Measurements from ENCODE around the gene EEA1. TPM values are rescaled to one million over a fixed set of nuclear protein-coding genes. Genes with fewer than 3 reads are reported as not detected.

EEA1 gene
- total RNA-seq, 3 donors from 2014 or later, result 23.4 to 52.8 (median 27.2) TPM

- Histone ChIP-seq H3K27ac (no peak overlapping the region), H3K4me3 (no peak overlapping the region), H3K27me3 (no peaks in the 10 kb centered on the region), H3K4me1 (no peaks in the 10 kb centered on the region), H3K9me3 (peaks cover 0 to 7% of the 10 kb centered on the region in 2 donors), H3K36me3 (peaks cover 9% of the 10 kb centered on the region)
- no peak for DNase-seq (ENCODE audit: low spot score in 2 of 2)
- TF ChIP-seq POLR2AphosphoS5 (IDR thresholded peaks at IDR 0.05) (no peak), POLR2A (IDR thresholded peaks at IDR 0.05) (no peak)
- TF ChIP-seq, protein P1, sequence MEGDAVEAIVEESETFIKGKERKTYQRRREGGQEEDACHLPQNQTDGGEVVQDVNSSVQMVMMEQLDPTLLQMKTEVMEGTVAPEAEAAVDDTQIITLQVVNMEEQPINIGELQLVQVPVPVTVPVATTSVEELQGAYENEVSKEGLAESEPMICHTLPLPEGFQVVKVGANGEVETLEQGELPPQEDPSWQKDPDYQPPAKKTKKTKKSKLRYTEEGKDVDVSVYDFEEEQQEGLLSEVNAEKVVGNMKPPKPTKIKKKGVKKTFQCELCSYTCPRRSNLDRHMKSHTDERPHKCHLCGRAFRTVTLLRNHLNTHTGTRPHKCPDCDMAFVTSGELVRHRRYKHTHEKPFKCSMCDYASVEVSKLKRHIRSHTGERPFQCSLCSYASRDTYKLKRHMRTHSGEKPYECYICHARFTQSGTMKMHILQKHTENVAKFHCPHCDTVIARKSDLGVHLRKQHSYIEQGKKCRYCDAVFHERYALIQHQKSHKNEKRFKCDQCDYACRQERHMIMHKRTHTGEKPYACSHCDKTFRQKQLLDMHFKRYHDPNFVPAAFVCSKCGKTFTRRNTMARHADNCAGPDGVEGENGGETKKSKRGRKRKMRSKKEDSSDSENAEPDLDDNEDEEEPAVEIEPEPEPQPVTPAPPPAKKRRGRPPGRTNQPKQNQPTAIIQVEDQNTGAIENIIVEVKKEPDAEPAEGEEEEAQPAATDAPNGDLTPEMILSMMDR (IDR thresholded peaks at IDR 0.05), result no peak
- intact Hi-C loops (cut with DNase I; ENCODE audit: low total_unique reads), result no loop called here
These were observed 83.8 kb downstream of the EEA1 start for GRCh38 chr12:92845329-92845728.

DNA sequence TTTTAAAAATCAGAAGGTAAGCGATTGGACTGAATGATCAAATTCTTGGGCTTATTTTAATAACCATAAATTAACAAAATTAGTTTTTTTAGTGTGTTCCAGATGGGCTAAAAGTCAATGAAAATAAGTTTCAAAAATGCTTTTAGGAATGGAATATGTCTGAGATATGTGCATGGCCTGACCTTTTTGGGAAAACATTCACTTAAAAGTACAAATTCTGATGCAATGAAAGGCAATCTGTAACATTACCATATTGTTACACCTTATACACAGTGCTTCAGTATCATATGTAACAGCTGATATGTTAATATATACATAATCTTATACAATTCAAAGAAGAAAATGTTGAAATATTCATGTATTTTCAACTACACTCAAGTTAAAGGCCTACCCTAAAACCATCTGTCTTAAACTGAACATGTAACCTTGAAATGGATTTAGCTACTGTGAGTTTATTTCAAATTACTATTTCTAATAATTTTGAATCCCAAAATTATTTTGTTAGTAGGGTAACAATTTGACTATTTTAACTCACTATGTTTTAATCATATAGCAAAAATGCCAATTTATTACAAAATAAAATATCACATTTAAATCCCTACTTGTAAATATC is 84.8 kb downstream of the EEA1 start:
- no peak for DNase-seq (ENCODE audit: low spot score in 2 of 2)
- H3K4me1 ChIP-seq, result no peaks in the 10 kb centered on the region
- no peaks in the 10 kb centered on the region for H3K27me3 ChIP-seq
- H3K9me3 ChIP-seq, result peaks cover 0 to 7% of the 10 kb centered on the region in 2 donors
- peaks cover 9% of the 10 kb centered on the region for H3K36me3 ChIP-seq
- intact Hi-C loops (cut with DNase I; ENCODE audit: low total_unique reads), result no loop called here
- TF ChIP-seq, protein P1 (IDR thresholded peaks at IDR 0.05), result no peak
- TF ChIP-seq POLR2AphosphoS5 (IDR thresholded peaks at IDR 0.05), result no peak
- no peak overlapping the region for H3K27ac ChIP-seq
- H3K4me3 ChIP-seq, result no peak overlapping the region

GRCh38 chr12:92829686-92830282 is 99.3 kb downstream of the EEA1 start:
- H3K4me3 ChIP-seq, result no peak overlapping the region
- no peak overlapping the region for H3K27ac ChIP-seq
- H3K4me1 ChIP-seq, result no peaks in the 10 kb centered on the region
- no peak for DNase-seq (ENCODE audit: low spot score in 2 of 2)
- H3K36me3 ChIP-seq, result no peaks in the 10 kb centered on the region
- TF ChIP-seq POLR2AphosphoS5 (IDR thresholded peaks at IDR 0.05) (no peak), POLR2A (IDR thresholded peaks at IDR 0.05) (no peak)
- TF ChIP-seq, protein P1 (IDR thresholded peaks at IDR 0.05), result no peak
- intact Hi-C loops (cut with DNase I; ENCODE audit: low total_unique reads), result no loop called here
- H3K27me3 ChIP-seq, result no peaks in the 10 kb centered on the region
- no peaks in the 10 kb centered on the region for H3K9me3 ChIP-seq

DNA sequence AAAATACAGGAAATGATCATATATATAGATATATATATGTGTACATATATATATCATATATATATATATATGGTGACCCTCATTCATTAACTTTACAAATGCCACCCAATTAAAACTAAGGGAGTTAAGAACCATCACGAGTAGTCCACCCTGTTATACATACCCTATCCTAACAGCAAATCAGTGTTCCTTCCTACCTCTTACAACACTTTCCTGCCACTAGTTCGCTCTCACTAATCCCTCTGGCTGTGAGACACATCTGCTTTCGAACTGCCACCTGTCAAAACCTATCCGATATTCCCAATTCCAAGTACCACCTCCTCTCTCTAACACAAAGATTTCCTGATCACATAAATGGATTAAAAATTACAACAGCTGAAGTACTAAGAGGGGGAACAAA is 100.5 kb downstream of the EEA1 start:
- Histone ChIP-seq H3K4me3 (no peak overlapping the region), H3K9me3 (no peaks in the 10 kb centered on the region), H3K4me1 (no peaks in the 10 kb centered on the region), H3K36me3 (no peaks in the 10 kb centered on the region), H3K27ac (no peak overlapping the region), H3K27me3 (no peaks in the 10 kb centered on the region)
- no peak for DNase-seq (ENCODE audit: low spot score in 2 of 2)
- TF ChIP-seq POLR2A (IDR thresholded peaks at IDR 0.05), result no peak
- intact Hi-C loops (cut with DNase I; ENCODE audit: low total_unique reads), result no loop called here

DNA sequence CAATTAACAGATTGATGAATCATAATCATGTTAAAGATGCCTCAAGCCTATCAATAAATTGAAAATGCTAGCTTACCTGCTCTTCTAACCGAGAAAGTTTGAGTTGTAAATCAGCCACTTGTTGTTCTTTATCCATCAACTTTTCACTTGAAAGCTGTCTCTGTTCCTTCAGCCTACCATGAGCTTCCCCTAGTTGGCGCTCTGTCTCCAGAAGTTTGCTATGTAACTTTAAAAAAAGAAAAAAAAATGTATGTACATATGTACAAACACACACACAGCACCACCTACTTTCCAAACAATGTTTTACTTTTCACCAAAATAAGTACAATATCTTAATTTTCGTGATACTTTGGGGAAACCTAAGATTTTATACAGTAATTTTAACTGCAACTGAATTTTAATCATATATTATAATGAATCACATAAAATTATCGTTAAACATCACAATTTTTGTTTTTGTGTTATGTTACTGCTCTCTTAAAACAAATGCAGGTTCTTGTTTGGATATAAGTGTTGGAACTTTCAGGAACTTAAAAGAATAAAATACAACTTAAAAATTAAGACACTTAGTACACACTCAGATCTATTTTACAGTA is 101.2 kb downstream of the EEA1 start:
- no peaks in the 10 kb centered on the region for H3K27me3 ChIP-seq
- H3K9me3 ChIP-seq, result no peaks in the 10 kb centered on the region
- intact Hi-C loops (cut with DNase I; ENCODE audit: low total_unique reads), result no loop called here
- TF ChIP-seq POLR2AphosphoS5 (IDR thresholded peaks at IDR 0.05), result no peak
- TF ChIP-seq, protein P1 (IDR thresholded peaks at IDR 0.05), result peak in 1 of 3 donors; percentile 16
- no peak overlapping the region for H3K27ac ChIP-seq
- no peaks in the 10 kb centered on the region for H3K36me3 ChIP-seq
- no peak overlapping the region for H3K4me3 ChIP-seq
- H3K4me1 ChIP-seq, result no peaks in the 10 kb centered on the region
- no peak for DNase-seq (ENCODE audit: low spot score in 2 of 2)
